B cell (primary cell): ENCODE data around the gene POC1B. TPM values are rescaled to one million over a fixed set of nuclear protein-coding genes. Genes with fewer than 3 reads are reported as not detected.

ENCODE experiments used
- ATAC-seq: fragments of 200-7000 bp; cut with Tn5 transposase; one replicate; pipeline ENCODE4 v1.10.0; 2021; ENCODE audit warnings: low read depth, mild to moderate bottlenecking, moderate number of reproducible peaks, moderate library complexity
- CTCF ChIA-PET: fragments of 350-600 bp; sonication (Branson Sonifier 250); formaldehyde crosslinking; loops from one replicate; lab custom pipeline; 2021; ENCODE audit warnings: antibody characterized with exemption, inconsistent platforms; lab: Charles Lee
- POLR2A ChIA-PET: fragments of 350-600 bp; sonication (Branson Sonifier 250); formaldehyde crosslinking; loops from one replicate; lab custom pipeline; 2021; ENCODE audit warnings: antibody characterized with exemption; lab: Charles Lee
- DNase-seq: peaks from one replicate; pipeline ENCODE4 v3.0.0; 2013
- H2AFZ ChIP-seq: 2 replicates; pipeline ENCODE4 v1.6.1; 2012; ENCODE audit warnings: mild to moderate bottlenecking, low read depth, low read length; ENCODE audit not compliant: insufficient read depth, poor library complexity, severe bottlenecking
- H3K27ac ChIP-seq, 2 donors: 1 replicate in 1 of 2; 2 replicates in 1 of 2; pipeline ENCODE4 v1.5.1; 2012 to 2013; ENCODE audit warnings: low read length in 2 of 2, mild to moderate bottlenecking in 2 of 2, moderate library complexity in 1 of 2
- H3K27me3 ChIP-seq, 4 experiments: fragments of 200-600 bp in 1 of 4; sonication (generic) in 1 of 4; replicated peaks in 1 of 4; 1 replicate in 2 of 4; 2 replicates in 2 of 4; pipeline versions ENCODE4 v1.6.1 to v1.7.0; 2013 to 2016; ENCODE audit warnings: low read length in 3 of 4, mild to moderate bottlenecking in 2 of 4, mixed read lengths in 1 of 4, moderate library complexity in 1 of 4; ENCODE audit not compliant: insufficient read depth in 4 of 4, control insufficient read depth in 3 of 4; ENCODE audit errors: control extremely low read depth in 1 of 4
- H3K36me3 ChIP-seq, 2 experiments: replicated peaks in 1 of 2; 1 replicate in 1 of 2; 2 replicates in 1 of 2; pipeline versions ENCODE4 v1.6.1 to v1.7.1; 2013; ENCODE audit warnings: low read length in 1 of 2; ENCODE audit not compliant: insufficient read depth in 2 of 2, control insufficient read depth in 1 of 2; ENCODE audit errors: control extremely low read depth in 1 of 2, extremely low read depth in 1 of 2
- H3K4me1 ChIP-seq, 2 donors: fragments of 200-600 bp in 1 of 2; sonication (generic) in 1 of 2; 1 replicate in 1 of 2; 2 replicates in 1 of 2; pipeline versions ENCODE4 v1.5.1 to v1.6.1; 2013 to 2017; ENCODE audit warnings: low read length in 2 of 2; ENCODE audit not compliant: control insufficient read depth in 2 of 2, insufficient read depth in 2 of 2
- H3K4me2 ChIP-seq: replicated peaks from 2 replicates; pipeline ENCODE3; 2012; ENCODE audit warnings: mild to moderate bottlenecking, low read depth, low read length; ENCODE audit not compliant: poor library complexity, severe bottlenecking
- H3K4me3 ChIP-seq, 5 experiments: fragments of 200-600 bp in 1 of 5; sonication (generic) in 1 of 5; 1 replicate in 3 of 5; 2 replicates in 2 of 5; pipeline versions ENCODE4 v1.5.1 to v1.7.0; 2011 to 2016; ENCODE audit warnings: low read length in 4 of 5, mild to moderate bottlenecking in 4 of 5, low read depth in 2 of 5, control low read depth in 1 of 5, moderate library complexity in 1 of 5; ENCODE audit not compliant: insufficient read depth in 1 of 5; ENCODE audit errors: control extremely low read depth in 1 of 5, extremely low read depth in 1 of 5
- H3K79me2 ChIP-seq: fragments of 200-600 bp; sonication (generic); one replicate; pipeline ENCODE4 v1.6.0; 2016; ENCODE audit warnings: low read length; ENCODE audit not compliant: control insufficient read depth, insufficient read depth
- H3K9ac ChIP-seq: fragments of 200-600 bp; sonication (generic); 2 replicates; pipeline ENCODE4 v1.6.1; 2017; ENCODE audit warnings: mild to moderate bottlenecking, low read length, moderate library complexity
- H3K9me3 ChIP-seq, 3 donors: one replicate each; pipeline versions ENCODE4 v1.6.1 to v1.7.1; 2013; ENCODE audit warnings: low read length in 2 of 3; ENCODE audit not compliant: control insufficient read depth in 2 of 3, insufficient read depth in 1 of 3; ENCODE audit errors: control extremely low read depth in 1 of 3
- H4K20me1 ChIP-seq: 2 replicates; pipeline ENCODE4 v1.6.0; 2012; ENCODE audit warnings: mild to moderate bottlenecking, low read length; ENCODE audit not compliant: insufficient read depth, control insufficient read depth, poor library complexity, severe bottlenecking
- H3K27ac Mint-ChIP-seq: one replicate; pipeline ENCODE4 v1.8.0; 2021; ENCODE audit warnings: mixed read lengths
- H3K27me3 Mint-ChIP-seq: one replicate; pipeline ENCODE4 v1.8.0; 2021; ENCODE audit warnings: mixed read lengths
- H3K4me1 Mint-ChIP-seq: one replicate; pipeline ENCODE4 v1.8.0; 2021; ENCODE audit warnings: mixed read lengths
- H3K4me3 Mint-ChIP-seq: one replicate; pipeline ENCODE4 v1.8.0; 2021; ENCODE audit warnings: mixed read lengths
- H3K9me3 Mint-ChIP-seq: one replicate; pipeline ENCODE4 v1.8.0; 2022; ENCODE audit warnings: mixed read lengths; ENCODE audit not compliant: insufficient read depth
- CTCF ChIP-seq: fragments of 200-600 bp; IDR thresholded peaks from one replicate; pipeline ENCODE4 v1.8.0; 2022; ENCODE audit warnings: antibody characterized with exemption, mild to moderate bottlenecking
- EZH2 ChIP-seq: IDR thresholded peaks from 2 replicates; pipeline ENCODE4 v1.6.1; 2012; ENCODE audit warnings: borderline replicate concordance, low read depth, mild to moderate bottlenecking, moderate library complexity, low read length; ENCODE audit not compliant: insufficient read depth, poor library complexity, severe bottlenecking
- WGBS: methylation state at CpG from one replicate; pipeline ENCODE4 v1.1.5; 2013; ENCODE audit warnings: missing lambda C conversion rate; ENCODE audit not compliant: insufficient coverage; 5-methylcytosine and 5-hydroxymethylcytosine counted together
- intact Hi-C: fragments of 100-400 bp; cut with micrococcal nuclease; formaldehyde crosslinking; loops from one replicate; pipeline ENCODE4 v1.10.0; 2022
- polyA plus RNA-seq: library from polyadenylated mRNA; depleted of rRNA; stranded (reverse); fragments of >200 nt; gene quantifications from 2 replicates; pipeline ENCODE4 v1.2.3, GENCODE V29; 2012
- total RNA-seq, 2 donors: library from RNA; stranded (reverse); fragments of 120-200 nt in 1 of 2; gene quantifications; 1 replicate in 1 of 2; 2 replicates in 1 of 2; pipeline versions ENCODE4 v1.2.3 to v1.2.4, GENCODE V29; 2013 to 2022

Gene POC1B
- total and polyA plus RNA-seq, 2 donors (not counting 1 experiment from before 2014, with no cell fraction given), result 12.0 to 39.5 TPM

- Mint-ChIP-seq H3K4me3 (no peak overlapping the region), H3K27ac (no peak overlapping the region), H3K9me3 (no peaks in the 10 kb centered on the region), H3K27me3 (no peaks in the 10 kb centered on the region), H3K4me1 (peaks cover 29% of the 10 kb centered on the region)
- Histone ChIP-seq H3K9me3 (no peaks in the 10 kb centered on the region), H2AFZ (no peak overlapping the region), H3K36me3 (peaks cover 0 to 26% of the 10 kb centered on the region in 2 experiments), H3K79me2 (peaks cover 10% of the 10 kb centered on the region), H3K27ac (no peak overlapping the region), H3K4me3 (no peak overlapping the region), H3K4me1 (peaks cover 30 to 32% of the 10 kb centered on the region in 2 donors), H3K9ac (no peak overlapping the region), H3K4me2 (no peak overlapping the region), H4K20me1 (no peaks in the 10 kb centered on the region), H3K27me3 (no peaks in the 10 kb centered on the region)
- intact Hi-C loops, result no loop called here
- TF ChIP-seq CTCF (no peak), EZH2 (no peak)
- no peak for ATAC-seq
- ChIA-PET CTCF (no interaction called here), POLR2A (interaction anchor here (0.7 kb wide), 1 partner anchor 37 kb away, joined by 5 read pairs; no protein-coding TSS in a partner anchor)
- WGBS, result 100% methylated on average over 1 of the region's 1 CpG
- DNase-seq, result no peak
Observed at GRCh38 chr12:89490922-89491321, 34.9 kb downstream of the POC1B start.

GRCh38 chr12:89486264-89486663, 39.6 kb downstream of the POC1B start:
- Histone ChIP-seq H2AFZ (no peak overlapping the region), H3K9ac (no peak overlapping the region), H3K9me3 (no peaks in the 10 kb centered on the region), H3K4me3 (no peak overlapping the region), H3K4me2 (no peak overlapping the region), H4K20me1 (no peaks in the 10 kb centered on the region), H3K4me1 (no peaks in the 10 kb centered on the region), H3K27ac (no peak overlapping the region), H3K36me3 (peaks cover 0 to 26% of the 10 kb centered on the region in 2 experiments), H3K27me3 (no peaks in the 10 kb centered on the region), H3K79me2 (no peaks in the 10 kb centered on the region)
- no peak for DNase-seq
- POLR2A ChIA-PET, result no interaction called here
- TF ChIP-seq EZH2, result no peak
- no peak for TF ChIP-seq CTCF
- H3K27ac Mint-ChIP-seq, result no peak overlapping the region
- CTCF ChIA-PET, result no interaction called here
- intact Hi-C loops, result no loop called here
- H3K9me3 Mint-ChIP-seq, result no peaks in the 10 kb centered on the region
- no peak overlapping the region for H3K4me3 Mint-ChIP-seq
- no peak for ATAC-seq
- no peaks in the 10 kb centered on the region for H3K4me1 Mint-ChIP-seq
- WGBS, result 95% methylated on average over 2 of the region's 2 CpGs
- no peaks in the 10 kb centered on the region for H3K27me3 Mint-ChIP-seq
